HG03039 (cell line): ENCODE measurements around the gene ZP4.

ENCODE experiments used
- ATAC-seq: cut with Tn5 transposase; IDR thresholded peaks from one replicate; pipeline ENCODE4 v1.9.1; 2021; ENCODE audit warnings: mild to moderate bottlenecking, moderate library complexity; ENCODE audit not compliant: unreplicated experiment

ZP4 gene, protein sequence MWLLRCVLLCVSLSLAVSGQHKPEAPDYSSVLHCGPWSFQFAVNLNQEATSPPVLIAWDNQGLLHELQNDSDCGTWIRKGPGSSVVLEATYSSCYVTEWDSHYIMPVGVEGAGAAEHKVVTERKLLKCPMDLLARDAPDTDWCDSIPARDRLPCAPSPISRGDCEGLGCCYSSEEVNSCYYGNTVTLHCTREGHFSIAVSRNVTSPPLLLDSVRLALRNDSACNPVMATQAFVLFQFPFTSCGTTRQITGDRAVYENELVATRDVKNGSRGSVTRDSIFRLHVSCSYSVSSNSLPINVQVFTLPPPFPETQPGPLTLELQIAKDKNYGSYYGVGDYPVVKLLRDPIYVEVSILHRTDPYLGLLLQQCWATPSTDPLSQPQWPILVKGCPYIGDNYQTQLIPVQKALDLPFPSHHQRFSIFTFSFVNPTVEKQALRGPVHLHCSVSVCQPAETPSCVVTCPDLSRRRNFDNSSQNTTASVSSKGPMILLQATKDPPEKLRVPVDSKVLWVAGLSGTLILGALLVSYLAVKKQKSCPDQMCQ

DNA sequence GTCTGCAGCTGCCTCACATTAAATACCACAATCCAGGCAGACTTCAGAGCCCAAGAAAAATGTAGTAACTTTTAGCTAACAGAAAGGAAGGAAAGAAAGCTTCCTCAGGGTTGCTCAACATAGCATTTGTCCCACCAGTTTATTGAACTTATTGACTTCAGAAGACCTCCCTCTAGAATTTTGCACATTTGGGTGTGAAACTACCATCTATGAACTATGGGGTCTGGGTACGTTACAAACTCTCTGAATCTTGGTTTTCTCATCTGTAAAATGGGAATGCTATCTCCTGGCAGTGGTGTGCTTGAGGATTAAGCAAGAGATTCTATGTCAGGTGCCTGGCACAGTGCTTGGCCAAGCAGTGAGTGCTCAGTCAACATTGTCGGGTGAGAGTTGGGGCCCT is at the start of gene ZP4:
ZP4 (minus strand) TSS at position 101 of the 400 bp plus-strand sequence. CDS start 287 bp downstream, outside the sequence.
- no peak for ATAC-seq

DNA sequence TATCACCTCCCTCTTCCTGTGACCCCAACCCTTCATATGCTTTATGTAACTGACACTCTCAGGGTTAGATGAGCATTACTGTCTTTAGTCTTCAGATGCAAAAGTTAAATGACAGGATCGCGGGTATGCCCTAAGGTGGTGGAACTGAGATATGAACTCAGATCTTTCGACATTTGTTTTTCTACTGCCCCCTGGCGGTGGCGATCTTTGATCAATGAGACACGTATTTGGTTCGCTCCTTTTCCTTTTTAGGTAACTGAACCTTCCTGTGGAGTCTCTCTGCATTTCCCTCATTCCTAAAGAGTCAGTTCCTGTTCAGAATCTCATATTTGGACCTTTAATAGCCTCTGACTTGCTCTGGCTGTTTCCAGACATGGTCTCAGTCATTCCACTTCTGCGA is 47.8 kb upstream of the ZP4 start:
- ATAC-seq, result no peak

DNA sequence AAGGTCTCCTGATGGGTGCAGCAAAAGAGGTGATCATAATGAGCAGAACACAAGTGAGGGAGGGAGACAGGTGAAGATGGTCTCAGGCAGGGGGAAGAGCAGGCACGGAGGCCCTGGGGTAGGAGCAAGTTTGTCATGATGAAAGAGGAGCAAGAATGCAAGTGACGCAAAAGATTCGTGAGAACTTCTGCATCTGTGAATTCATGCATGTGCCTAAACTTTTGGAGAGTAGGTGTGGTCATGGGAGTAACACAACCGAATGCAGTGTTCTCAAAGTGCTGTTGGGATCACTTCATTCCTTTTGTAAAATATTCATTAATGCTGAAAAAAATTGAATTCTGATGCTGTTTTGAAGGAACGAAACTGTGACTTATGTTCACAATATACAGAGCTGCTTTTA is 47.3 kb upstream of the ZP4 start:
- no peak for ATAC-seq

DNA sequence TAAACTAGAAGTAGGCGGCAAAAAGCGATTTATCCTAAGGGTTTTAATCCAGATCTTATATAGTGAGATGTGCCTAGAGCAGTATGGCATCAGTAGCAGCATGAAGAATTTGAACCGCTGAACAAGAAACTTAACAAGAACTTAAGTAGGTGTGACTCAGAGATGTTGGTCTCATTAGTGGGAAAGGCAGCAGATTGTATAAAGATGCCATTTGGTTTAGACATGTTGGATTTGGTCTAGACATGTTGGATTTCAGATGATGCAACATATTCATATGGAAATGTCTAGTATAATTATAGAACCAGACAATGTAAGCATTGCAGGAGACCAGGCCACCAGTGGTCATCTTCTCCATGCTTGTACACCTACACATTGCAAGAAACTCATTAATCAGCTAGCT is 42.1 kb upstream of the ZP4 start:
- no peak for ATAC-seq

DNA sequence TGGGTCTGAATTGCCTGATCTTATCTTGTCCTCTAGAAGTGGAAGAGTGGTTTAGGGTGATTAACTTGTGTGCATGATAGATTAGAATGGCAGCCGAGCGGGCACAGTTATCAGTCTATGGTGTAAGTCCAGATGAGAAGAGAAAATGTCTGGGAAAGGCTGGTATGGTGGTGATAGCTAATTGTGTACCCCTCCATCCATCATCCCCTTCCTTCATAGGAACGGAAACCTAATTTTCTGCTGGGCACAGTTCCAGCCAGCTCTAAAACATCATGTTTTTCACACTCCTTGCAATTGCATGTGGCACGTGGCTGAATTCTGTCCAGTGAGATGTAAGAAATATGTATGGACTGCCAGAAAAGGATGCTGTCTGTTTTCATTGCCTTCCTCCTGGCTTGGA is 40.9 kb upstream of the ZP4 start:
- ATAC-seq, result no peak

DNA sequence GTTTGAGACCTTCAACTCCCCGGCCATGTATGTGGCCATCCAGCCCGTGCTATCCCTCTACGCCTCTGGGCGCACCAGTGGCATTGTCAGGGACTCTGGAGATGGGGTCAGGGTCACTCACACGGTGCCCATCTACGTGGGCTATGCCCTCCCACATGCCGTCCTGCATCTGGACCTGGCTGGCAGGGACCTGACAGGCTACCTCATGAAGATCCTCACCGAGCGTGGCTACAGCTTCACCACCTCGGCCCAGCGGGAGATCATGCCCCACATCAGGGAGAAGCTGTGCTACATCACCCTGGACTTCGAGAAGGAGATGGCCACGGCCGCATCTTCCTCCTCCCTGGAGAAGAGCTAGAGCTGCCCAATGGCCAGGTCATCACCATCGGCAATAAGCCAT is 36.5 kb upstream of the ZP4 start:
- no peak for ATAC-seq

DNA sequence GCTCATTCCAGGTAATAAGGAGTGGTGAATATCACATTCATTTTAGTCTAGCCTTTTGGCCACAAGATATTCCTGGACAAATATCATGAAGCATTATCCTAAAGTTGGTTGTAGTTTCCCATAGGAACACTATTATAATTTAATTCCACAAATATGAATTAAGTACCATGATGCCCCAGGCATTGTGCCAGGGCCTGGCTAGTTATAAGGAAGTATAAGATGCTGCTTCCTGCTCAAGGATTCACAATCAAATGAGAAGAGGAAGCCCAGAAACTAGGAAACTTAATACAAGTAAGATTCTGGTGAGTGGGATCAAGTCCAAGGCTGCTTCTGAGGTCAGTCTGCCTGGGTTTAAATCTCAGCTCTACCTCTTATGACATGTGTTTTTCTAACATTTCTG is 30.6 kb upstream of the ZP4 start:
- no peak for ATAC-seq

DNA sequence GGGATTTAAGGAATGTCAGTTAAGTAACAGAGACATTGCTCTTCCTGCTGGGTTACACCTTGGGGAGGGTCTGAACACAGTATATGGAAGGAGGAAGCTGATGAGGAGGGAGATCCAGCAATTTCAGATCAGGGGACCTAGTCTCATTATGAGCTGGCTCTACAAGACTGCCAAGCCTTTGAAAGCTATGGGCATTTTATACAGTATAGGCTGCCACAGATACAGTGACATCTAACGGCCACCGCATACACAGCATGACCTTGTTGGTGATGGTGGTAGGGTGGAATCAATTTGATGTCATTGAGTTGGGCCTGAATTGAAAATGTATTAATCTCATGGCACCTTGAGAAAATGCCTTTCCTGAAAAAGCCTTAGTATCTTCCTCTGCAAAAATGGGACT is 22.6 kb upstream of the ZP4 start:
- no peak for ATAC-seq

DNA sequence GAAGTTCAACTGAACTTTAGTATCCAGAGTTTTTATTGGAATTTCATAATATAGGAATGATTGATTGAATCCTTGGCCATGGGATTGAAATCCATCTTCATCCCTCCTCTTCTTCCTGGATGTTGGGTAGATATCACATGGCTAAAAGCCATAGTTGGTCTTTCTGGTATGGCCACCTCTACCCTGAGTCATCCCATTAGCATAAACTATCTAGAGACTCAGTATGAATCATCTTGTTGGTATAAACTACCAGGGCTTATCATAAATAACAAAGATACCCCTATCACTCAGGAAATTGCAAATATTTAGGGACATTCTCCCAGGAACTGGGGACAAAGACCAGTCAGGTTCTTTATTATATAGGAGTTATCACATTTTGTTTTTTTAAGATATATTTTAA is 21.2 kb upstream of the ZP4 start:
- no peak for ATAC-seq

DNA sequence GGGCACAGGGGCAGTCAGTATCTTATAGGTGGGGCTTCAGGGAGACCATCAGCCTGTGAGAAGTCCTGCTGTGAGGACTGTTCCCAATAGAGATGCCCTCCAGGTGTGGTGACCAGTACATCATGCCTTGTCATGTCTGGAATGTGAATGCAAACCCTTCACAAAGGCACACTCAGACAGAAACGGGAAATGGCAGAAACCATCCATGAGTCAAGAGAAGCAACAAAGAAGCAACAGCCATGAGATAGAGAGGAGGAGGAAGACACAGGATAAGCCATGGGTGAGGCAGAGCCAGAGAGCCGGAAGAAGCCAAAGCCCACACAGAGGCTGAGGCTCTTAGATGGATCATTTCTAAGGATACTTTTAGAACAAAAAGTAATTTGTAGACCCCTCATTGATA is 20.1 kb upstream of the ZP4 start:
- ATAC-seq, result no peak

DNA sequence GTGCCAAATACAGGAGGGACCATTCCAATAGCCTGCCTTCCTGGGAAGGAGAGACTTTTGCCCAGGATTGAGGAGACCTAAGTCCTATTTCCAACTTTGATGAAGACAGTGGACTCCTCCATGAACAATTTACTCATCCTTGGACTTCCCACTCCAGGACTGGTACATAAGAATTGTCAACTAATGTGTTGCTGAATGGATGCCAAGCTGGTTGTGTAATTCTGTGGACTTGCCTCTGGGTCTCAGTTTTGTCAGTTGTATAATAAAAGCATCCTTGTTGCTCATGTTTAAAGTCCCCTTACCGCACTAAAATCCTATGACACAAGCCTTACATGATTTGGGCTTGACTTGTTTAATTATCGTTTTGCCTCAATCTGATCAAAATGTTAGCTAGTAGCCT is 13.2 kb upstream of the ZP4 start:
- no peak for ATAC-seq

DNA sequence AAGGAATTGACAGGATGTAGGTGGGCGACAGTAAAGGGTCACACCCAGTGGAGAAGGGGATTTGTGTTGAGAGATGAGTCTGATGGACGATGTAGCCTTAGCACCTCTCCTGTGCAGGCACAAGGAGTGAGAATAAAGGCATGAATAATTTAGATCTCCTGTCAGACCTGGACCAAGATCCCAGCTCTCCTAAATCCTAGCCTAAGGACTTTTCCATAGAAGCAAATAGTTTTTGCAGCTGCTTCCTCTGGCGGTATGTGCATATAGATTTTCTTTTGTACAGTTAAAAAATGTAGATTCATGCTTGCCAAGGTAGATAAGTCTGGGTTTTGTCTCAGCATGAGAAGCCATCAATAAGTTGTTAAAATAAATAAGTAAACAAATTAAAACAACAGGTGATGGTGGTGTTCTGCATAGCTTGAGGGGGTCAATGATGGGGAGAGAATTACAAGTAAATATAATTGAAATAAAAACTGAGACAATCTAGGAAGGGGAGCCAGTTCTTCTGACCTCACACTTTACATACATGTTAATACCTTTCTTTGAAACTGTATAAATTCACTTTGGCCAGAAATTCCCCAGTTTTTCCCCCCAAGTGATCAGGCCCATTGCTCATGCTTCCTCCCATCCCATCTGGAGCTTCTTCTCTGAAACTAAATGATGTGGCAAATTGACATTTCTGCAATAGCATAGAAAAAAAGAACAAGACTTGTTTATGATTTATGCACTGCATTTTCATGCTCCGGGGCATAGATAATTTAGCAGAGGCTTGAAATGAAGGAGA is 12.4 kb upstream of the ZP4 start:
- ATAC-seq, result no peak

DNA sequence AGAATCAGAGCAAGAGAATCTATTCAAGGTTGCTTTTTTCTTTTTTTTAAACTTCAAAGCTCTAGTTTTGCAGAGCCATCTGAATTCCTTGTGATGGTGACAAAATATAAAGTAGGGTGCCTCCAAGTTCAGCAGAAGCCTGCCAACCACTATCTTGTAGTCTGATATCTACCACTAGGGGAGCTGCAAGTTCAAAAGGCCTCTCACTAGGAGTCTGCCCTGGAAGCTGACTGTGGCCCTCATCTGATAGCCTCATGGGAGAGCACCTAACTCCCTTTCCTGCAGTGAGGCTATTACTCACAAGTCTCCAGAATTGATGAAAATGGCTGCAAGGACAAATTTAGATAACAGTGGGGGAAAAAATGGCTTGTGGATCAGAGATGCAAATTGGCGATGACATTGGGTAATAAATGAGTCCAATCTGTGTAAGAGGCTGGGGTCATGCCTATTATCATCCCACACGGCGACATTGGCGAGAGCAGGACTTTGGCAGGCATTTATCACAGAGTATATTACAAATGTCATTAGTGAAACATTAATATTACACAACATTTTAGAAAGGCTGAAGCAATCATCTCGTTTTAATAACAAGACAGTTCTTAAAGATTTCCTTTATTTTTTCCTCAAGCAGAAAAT is 10.7 kb upstream of the ZP4 start:
- ATAC-seq, result peak; percentile 61

DNA sequence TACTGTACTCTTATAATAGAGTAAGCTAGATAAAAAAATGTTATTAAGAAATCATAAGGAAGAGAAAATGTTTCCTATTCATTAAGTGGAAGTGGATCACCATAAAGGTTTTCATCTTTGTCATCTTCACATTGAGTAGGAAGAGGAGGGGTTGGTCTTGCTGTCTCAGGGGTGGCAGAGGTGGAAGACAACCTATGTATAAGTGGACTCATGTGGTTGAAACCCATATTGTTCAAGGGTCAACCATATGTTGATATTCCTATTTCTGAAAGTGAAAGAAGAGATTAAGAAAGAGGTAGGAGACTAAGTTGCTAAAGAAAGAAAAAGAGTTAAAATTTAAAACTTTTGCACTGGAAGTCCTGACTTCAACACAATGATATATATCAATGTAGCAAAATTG is 4.9 kb upstream of the ZP4 start:
- ATAC-seq, result no peak

DNA sequence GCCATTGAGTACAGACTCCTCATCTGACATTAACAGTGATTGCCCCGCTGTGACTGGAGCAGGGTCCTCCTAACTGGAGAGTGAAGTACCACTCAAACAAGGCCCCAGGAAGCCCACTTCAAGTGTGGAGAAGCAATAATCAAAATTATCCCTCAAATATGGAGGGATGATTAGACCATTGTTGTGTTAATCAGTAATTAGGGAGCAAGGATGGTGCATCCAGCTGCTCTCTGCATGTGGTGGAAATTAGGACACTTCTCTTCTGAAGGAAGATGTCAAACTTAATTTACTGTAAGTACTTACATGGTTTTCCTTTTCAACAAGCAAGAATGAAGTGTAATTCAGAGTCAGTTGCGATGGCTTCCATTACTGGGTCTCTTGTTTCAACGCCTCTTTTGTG is 3.4 kb upstream of the ZP4 start:
- ATAC-seq, result no peak

DNA sequence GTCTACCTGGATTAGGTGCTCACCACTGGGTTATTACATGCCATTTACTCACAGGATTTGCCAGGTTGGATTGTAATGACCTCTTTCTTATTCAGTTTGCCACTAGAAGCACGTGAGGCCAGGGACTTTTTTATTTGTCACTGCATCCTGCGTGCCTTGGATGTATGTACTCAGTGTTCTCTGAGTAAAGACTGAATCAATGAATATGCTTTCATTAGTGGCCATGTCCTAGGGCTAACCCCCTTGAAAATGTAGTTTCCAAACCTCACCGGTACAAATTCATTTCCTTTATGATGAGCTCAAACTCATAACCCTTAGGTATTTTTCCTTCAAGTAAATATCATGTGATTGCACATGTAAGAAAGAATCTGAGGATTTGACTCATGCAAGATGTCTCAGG is 1.3 kb upstream of the ZP4 start:
- ATAC-seq, result no peak

DNA sequence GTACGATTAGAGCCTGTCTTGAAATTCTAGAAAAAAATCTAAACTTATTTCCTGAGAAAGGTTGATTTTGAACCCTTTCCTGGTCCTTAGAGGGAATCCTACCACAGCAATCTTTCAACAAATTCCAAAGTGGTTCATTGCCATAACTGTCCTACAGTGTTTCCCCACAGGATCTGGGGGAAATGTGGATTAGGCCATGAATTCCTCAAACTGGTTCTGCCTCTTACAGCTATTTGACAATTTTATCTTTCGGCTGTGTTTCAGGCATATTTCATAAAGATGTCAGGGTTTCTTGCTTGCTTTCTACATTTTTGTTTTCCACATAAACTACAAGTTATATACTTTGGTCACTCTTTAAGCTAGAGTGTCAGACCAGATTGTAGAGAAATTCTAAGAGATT is 544 bp upstream of the ZP4 start:
- ATAC-seq, result no peak

DNA sequence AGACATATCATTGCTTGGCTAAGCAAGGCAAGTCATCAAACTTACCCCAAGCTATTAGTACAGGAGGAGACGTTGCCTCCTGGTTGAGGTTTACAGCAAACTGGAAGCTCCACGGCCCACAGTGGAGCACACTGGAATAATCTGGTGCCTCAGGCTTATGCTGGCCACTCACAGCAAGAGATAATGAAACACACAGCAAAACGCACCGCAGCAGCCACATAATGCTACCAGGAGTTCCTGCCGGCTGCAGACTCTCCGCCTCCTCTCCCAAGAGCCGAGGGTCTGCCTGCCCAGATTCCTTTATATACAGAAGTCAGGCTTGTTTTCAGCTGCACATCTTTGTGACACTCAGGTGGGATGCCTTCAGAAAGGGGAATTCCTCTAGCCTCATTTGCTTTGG is 306 bp downstream of the ZP4 start:
- no peak for ATAC-seq

DNA sequence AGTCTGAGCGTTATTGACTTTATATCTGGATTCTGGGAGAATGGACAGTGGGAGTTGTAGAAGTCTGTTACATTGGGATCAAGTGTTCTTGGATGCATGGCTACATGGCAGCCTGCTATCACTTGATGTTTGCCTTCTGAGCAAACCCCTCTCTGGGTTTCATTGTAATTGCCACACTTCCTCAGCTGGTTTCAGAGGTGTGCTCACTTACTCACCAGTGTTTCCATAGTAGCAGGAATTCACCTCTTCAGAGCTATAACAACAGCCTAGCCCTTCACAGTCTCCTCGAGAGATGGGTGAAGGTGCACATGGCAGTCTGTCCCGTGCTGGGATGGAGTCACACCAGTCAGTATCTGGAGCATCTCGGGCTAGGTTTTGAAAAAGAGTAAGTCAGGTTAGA is 2.6 kb downstream of the ZP4 start:
- ATAC-seq, result no peak

DNA sequence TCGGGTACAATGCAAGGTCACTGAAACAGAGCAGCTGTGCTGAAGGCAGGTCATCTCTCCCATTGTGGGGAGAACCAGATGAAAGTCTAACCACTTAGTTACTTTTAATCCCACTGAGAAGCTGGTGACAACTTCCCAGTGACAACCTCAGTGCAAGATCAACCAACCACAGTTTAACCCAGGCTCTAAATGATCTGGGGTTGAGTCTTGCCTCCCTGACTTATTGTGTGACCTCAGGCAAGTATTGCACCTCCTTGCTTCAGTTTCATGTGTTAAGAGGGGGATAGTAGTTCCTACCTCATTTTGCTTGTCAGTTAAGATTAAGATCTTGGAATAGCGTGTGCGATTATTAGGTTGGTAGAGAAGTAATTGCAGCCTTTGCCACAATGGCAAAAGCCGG is 3.2 kb downstream of the ZP4 start:
- no peak for ATAC-seq

DNA sequence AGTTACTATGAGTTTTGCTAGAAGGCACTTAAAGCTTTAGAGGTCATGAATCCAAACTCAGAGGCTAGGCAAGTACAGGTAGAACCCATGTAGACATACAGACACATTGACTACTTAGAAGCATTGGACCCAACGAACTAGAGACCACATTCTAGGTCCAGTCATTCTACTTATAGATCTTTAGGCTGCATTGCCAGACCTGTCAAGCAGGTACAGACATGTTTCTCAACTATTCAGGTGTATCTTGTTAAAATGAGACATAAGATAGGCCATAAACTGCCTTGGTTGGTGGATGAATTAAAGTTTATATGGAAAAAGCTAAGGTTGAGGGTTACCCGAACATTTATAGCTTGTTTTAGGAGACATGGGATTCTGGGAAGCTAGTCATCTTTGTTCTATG is 6.5 kb downstream of the ZP4 start:
- no peak for ATAC-seq

DNA sequence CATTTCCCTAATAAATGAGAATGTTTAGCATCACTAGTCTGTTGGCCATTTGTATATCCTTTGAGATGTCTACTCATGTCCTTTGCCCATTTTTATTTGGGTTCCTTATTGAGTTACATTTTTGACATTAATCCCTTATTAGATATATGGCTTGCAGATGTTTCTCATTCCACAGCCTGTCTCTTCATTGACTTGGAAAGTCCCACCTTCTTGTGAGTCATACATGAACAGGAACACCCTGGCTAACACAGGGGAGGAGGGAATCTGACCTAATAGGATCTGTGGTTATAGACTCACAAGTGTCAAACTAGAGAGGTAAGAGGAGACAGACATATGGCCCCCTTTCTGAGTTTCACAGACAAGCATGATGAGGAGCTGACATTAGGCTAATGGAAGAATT is 11.5 kb downstream of the ZP4 start:
- ATAC-seq, result no peak
